ENCODE data around the gene ZNF646.

Gene ZNF646

GRCh38 chr16:31131841-31132271, 57.6 kb downstream of the ZNF646 start:
- H3K4me3 ChIP-seq (ENCODE audit: low read length), result no peak overlapping the region
- no peak for DNase-seq (ENCODE audit: low read depth)
- TF ChIP-seq CTCF (conservative IDR thresholded peaks at IDR 0.05; ENCODE audit: low read length), result no peak

GRCh38 chr16:31132303-31132979, 58.2 kb downstream of the ZNF646 start:
- H3K4me3 ChIP-seq (ENCODE audit: low read length), result no peak overlapping the region
- TF ChIP-seq CTCF (conservative IDR thresholded peaks at IDR 0.05; ENCODE audit: low read length), result no peak
- DNase-seq (ENCODE audit: low read depth), result no peak

DNA sequence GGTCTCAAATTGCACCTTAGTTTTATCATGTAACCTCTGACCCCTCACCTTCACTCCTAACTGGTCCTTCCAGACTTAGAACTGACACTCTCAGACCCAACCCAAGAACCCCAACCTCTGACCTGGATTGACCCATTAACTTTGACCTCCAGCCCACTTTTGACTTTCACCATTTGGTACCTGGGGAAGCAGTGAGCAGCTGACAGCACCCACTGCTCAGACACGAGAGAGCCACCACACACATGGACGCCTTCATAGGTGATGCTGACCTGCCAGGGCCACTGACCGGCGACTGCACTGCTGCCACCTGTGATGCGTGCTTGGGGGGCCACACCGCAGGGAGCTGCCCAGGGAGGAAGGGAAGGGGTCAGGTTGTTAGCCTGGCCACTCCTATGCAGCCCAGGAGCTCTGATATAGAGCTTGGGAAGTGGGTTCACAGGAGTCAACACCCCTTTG, 58.9 kb downstream of the ZNF646 start:
- TF ChIP-seq CTCF (conservative IDR thresholded peaks at IDR 0.05; ENCODE audit: low read length), result no peak
- DNase-seq (ENCODE audit: low read depth), result no peak
- no peak overlapping the region for H3K4me3 ChIP-seq (ENCODE audit: low read length)
